ENCODE results near the gene PLPP7.
"Not testable (repeated sequence)": the region's sequence is repeated elsewhere in the genome, so short reads cannot be mapped to it uniquely, and the experiment has no call there.

PLPP7 gene

DNA sequence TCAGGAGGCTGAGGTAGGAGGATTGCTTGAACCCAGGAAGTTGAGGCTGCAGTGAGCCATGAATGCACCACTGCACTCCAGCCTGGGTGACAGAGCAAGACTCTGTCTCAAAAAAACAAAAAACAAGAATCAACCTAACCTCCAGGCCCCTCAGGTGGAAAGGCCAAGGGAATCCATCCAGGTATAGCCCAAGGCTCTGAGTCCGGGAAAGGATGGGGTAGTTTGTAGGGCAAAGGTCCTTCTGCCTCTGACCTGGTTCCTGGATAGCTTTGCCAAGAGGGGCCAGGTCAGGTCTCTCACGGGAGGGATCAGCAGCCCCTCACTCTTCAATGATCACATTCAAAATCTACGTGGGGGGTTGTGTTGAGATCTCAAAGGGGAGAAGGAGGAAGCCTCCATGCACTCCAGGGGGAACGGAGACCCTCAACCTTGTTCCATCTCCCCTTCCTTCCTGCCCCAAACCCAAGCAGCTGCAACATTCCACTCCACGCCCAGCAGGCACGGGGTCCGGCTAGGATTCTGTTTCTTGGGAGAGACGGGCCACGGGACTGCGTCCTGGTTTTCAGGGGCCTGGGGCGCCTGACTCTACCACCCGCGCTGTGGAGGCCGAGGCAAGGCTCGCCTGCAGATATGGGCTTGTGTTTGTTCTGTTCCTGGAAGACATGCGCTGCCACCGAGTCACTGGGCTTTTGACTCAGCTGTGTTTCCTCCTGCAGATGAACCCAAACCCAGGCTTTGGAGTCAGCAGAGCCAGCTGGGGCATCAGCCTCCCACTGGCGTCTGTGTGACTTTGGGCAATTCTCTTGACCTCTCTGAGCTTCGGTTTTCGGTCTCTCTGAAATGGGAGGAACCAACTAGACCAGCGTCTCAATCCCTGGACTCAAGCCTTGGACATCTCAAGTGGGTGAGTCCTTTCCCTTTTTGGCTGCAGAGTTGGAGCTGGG, 35.5 kb downstream of the PLPP7 start:
- DNase-seq (ENCODE audit: insufficient read length, low spot score) (no peak), FAIRE-seq (no peak)

DNA sequence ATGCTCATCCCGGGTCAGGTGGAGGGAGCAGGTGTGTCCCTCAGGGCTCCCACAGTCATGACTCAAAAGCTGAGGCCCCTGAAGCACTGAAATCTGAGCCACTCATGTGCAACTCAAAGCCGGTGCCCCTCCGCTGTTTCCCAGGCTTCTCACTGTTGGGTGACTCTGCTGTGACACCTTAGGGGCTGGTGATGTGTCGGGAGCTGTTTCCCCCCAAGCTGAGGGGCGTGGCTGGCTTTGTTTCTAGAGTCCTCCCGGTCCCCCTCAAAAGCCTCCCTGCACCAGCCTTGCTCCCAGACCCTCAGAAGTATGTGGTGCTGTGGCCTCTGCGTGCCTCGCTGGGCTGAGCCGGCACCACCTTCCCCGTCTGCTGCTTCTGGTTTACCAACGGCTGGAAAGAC, 39.7 kb downstream of the PLPP7 start:
- FAIRE-seq, result no peak
- no peak for DNase-seq (ENCODE audit: insufficient read length, low spot score)

DNA sequence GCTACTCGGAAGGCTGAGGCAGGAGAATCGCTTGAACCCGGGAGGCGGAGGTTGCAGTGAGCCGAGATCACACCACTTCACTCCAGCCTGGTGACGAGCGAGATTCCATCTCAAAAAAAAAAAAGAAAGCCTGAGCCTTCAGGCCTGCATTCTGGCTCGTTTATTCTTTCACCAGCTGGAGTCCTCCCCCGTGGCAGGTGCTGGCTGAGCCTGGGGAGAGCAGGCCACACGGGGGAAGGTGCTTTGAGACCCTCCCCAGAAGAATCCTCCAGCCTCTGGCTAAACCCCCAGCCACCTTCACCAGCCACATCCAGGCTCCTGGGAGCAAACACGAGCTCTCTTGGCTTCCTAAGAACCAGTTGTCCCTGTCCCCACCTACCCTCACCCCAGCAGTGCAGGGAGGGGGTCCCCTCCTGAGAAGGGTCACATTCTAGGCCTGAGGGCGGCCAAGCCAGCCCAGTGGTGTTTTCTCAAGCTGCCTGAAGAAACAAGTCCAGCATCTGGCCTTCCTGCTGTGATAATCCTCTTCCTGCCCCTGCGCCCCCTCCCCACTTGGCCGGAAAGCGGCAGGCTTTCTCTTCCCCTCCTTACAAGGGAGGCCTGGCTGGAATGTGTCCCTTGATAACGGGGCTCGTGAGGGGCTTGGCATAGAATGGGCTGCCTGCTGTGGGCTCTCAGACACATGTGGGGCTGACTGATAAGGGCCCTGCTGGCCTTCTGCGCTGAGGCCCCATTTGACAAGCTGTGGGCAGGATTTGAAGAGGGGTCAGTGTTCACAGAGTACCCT, 41.5 kb downstream of the PLPP7 start:
- FAIRE-seq (no peak), DNase-seq (ENCODE audit: insufficient read length, low spot score) (no peak)

DNA sequence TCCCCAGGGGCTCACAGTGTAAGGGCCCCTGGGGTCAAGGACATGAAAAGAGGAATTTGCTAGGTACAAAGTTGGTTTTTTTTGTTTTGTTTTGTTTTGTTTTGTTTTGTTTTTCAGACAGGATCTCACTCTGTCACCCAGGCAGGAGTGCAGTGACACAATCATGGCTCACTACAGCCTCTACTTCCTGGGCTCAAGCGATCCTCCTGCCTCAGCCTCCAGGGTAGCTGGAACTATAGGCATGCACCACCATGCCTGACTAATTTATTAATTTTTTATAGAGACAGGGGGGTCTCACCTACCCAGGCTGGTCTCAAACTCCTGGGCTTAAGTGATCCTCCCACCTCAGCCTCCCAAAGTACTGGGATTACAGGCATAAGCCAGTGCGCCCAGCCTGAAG, 42.5 kb downstream of the PLPP7 start:
- not testable (repeated sequence) for DNase-seq (ENCODE audit: insufficient read length, low spot score); FAIRE-seq

DNA sequence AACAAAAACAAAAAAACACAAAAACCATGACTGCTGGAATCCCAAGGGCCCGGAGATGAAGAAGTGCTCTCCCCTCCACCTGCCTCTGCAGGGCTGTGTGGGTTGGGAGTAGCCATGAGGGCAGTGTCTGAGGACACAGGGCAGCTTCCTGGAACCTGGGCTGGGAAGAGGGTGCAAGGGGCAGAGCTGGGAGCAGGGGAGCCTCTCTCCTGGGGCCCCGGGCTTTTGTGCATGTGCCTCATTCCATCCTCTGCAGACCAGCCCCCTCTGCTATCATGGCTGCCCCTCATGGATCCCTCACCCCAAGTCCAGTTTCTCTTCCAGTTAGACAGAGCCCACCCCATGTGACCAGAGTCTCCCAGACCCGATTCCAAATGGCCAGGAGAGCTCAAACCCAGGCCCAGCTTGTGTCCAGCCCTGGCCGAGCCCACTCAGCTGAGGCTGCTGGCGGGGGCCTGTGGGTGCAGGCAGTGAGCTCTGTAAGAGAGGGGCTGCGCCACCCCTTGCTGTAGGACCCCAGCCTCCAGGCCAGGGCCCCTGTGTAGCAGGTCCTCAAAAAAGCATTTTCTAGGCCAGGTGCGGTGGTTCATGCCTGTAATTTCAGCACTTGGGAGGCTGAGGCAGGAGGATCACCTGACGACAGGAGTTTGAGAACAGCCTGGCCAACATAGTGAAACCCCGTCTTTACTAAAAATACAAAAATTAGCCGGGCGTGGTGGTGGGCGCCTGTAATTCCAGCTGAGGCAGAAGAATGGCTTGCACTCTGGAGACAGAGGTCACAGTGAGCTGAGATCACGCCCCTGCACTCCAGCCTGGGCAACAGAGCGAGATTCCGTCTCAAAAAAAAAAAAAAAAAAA, 44.5 kb downstream of the PLPP7 start:
- no peak for FAIRE-seq
- no peak for DNase-seq (ENCODE audit: insufficient read length, low spot score)

DNA sequence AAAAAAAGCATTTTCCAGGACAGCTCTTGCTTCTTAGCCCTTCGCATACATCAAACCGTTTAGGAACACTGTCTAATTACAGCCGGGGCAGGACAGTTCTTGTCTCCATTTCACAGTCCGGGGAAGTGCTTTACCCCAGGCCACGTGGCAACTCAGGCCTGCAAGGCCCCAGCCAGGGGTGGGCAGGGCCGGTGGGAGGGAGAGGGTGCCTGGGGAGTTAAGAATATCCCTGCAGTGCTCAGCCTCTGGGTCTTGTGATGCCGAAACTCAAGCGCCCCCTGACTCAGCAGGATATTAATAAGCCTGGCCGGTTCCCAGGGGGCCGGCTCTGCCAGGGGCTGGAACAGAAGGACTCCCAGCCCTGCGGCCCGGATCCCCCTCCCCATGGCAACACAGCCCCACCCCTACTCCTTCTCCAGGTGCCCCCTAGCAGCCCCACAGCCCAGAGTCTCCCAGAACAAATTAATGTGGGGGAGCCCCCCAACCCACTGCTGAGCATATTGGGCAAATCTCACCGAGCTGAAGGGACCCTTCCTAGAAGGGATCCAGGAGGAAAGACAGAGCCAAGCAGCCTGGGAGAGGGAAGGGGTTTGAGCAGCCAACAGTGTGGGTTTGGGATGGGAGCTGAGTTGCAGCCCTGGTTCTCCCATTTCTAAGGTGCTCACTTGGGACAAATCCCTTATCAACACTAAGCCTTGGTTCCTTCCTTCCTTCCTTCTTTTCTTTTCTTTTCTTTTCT, 45.3 kb downstream of the PLPP7 start:
- no peak for FAIRE-seq
- no peak for DNase-seq (ENCODE audit: insufficient read length, low spot score)

DNA sequence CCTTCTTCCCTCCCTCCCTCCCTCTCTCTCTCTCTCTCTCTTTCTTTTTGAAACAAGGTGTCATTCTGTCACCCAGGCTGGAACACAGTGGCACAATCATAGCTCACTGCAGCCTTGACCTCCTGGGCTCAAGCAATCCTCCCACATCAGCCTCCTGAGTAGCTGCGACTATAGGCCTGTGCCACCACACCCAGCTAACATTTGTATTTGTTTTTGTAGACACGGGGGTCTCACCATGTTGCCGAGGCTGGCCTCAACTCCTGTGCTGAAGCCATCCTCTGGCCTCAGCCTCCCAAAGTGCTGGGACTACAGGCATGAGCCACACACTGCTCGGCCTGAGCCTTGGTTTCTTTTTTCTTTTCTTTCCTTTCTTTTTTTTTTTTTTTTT, 45.8 kb downstream of the PLPP7 start:
- FAIRE-seq (no peak), DNase-seq (ENCODE audit: insufficient read length, low spot score) (no peak)

DNA sequence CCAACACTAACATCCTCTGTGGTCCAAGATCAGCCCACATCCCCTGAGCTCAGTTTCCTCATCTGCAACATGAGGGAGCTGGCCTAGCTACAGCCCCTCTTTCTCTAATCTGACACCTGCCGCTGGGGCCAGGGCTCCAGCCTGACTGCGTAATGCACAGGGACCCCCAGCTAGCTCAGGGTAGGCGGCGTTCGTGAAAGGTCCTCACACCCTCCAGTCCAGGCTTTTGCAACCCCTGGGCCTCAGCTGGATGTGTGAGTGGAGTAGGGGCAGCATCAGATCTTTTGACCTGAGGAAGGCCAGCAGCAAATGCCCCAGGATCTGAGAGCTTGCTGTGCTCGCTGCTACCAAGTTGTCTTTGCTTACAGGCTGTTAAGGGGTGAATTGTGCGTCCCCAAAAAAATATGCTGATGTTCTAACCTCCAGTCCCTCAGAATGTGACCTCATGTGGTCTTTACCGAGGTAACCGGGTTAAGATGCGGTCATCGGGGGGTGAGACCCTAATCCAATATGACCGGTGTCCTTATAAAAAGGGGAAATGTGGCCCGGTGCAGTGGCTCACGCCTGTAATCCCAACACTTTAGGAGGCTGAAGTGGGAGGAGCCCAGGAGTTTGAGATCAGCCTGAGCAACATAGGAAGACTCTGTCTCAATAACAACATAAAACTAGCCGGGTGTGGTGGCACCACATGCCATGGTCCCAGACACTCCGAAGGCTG, 47.8 kb downstream of the PLPP7 start:
- no peak for DNase-seq (ENCODE audit: insufficient read length, low spot score)
- FAIRE-seq, result no peak

DNA sequence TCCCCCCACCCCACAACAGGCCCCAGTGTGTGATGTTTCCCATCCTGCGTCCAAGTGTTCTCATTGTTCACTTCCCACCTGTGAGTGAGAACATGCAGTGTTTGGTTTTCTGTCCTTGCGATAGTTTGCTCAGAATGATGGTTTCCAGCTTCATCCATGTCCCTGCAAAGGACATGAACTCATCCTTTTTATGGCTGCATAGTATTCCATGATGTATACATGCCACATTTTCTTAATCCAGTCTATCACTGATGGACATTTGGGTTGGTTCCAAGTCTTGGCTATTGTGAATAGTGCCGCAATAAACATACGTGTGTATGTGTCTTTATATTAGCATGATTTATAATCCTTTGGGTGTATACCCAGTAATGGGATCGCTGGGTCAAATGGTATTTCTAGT, 49.7 kb downstream of the PLPP7 start:
- FAIRE-seq; DNase-seq (ENCODE audit: insufficient read length, low spot score): not testable (repeated sequence)

DNA sequence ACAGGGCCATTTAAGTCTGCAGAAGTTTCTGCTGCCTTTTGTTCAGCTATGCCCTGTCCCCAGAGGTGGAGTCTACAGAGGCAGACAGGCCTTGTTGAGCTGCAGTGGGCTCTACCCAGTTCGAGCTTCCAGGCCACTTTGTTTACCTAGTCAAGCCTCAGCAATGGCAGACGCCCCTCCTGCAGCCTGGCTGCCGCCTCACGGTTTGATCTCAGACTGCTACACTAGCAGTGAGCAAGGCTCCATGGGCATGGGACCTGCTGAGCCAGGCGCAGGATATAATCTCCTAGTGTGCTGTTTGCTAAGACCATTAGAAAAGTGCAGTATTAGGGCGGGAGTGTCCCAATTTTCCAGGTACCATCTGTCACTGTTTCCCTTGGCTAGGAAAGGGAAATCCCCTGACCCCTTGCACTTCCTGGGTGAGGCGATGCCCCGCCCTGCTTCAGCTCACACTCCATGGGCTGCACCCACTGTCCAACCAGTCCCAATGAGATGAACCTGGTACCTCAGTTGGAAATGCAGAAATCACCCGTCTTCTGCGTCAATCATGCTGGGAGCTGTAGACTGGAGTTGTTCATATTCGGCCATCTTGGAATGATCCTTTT, 55.5 kb downstream of the PLPP7 start:
- DNase-seq (ENCODE audit: insufficient read length, low spot score); FAIRE-seq: not testable (repeated sequence)

DNA sequence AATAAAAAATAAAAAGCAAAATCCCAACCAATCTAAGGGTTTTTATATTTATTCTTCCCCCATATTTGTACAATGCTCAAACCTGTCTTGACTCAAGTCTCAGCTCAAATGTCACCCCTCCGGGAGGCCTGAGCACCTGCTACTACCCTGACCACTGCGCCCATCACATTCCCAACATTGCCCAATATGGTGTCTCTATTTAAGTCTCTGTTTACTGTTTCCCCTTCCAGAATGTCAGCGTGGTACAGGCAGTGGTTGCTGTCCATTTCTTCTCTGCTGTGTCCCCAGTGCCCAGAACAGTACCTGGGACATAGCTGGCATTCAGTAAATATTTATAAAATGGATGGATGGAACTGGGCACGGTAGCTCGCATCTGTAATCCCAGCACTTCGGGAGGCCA, 57.0 kb downstream of the PLPP7 start:
- no peak for DNase-seq (ENCODE audit: insufficient read length, low spot score)
- FAIRE-seq, result no peak

DNA sequence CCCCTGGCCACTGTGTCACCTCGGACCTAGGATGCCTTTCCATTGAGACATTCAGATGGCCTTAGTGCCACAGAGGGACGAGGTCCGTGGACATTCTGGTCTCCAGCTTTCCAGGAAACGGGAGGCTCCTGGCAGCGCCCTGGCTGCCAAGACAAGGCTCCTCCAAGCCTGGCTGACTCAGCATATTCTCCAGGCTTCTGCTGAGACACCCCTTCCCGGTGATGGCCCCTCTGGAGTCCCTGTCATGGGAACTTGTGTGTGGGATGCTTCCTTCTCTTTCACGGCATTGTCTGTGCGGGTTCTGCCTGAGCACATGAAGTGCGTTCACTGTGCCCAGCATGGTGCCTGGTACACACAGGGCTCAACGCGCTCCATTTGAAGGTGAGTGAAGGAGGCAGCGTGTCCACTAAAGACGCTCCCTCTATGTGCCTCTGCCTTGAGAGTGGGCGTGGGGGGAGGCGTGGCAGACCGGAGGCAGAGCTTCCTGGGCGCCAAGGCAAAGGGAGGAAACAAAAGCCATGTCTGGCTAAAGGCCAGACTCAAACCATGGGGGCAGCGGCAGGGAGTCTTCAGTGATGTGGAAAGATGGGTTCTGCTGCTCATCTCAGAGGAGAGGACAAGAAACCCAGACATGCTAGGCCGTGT, 58.0 kb downstream of the PLPP7 start:
- FAIRE-seq (no peak), DNase-seq (ENCODE audit: insufficient read length, low spot score) (no peak)

DNA sequence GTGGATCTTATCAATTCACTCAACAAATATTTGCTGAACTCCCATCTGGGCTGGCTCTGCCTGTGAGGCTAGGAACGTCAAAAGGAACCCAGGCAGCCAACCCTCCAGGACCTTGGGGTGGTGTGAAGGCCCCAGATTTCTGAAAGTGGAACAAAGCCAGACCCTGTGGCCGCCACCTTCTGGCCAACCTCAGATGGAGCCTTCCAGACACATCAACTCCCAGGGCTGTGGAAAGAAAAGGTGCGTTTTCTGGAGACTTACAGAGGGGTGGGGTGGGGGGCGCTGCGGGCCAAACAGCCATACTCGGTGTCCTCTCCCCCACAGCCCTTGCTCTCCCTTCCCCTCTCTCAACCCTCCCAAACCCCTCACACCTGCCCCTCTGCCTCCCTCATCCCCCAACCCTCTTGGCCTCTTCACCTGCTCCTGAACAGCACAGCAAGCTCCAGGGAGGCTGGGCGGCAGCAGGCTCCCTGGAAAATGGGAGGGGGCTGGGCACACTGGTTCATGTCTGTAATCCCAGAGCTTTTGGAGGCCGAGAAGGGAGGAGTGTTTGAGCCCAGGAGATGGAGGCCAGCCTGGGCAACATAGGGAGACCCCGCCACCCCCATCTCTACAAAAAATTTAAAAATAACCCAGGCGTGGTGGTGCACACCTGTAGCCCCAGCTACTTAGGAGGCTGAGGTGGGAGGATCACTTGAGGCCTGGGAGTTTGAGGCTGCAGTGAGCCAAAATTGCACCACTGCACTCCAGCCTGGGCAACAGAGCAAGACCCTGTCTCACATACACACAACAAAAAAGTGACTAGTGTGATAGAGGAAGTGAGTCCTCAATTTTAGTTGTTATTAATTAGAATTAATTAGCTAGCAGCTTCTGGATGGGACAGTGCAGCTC, 59.4 kb downstream of the PLPP7 start:
- FAIRE-seq, result no peak
- DNase-seq (ENCODE audit: insufficient read length, low spot score), result no peak

DNA sequence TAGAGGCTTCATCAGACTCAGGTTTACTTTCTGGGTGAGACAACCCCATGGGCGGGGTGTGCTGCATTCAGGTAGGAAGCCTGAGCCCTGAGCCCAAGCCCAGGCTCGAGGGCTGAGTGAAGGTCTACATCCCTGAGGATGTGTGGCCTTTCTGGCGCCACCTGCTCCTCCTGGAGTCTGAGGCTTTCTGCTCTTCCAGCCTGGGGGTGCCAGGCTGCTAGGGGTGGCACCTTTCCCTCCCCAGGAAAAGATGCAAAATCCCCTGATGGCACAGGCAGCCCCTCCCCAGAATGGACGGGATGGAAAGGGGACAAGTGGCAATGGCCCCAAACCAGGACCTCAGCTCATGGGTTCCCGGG, 60.0 kb downstream of the PLPP7 start:
- no peak for FAIRE-seq
- DNase-seq (ENCODE audit: insufficient read length, low spot score), result no peak

DNA sequence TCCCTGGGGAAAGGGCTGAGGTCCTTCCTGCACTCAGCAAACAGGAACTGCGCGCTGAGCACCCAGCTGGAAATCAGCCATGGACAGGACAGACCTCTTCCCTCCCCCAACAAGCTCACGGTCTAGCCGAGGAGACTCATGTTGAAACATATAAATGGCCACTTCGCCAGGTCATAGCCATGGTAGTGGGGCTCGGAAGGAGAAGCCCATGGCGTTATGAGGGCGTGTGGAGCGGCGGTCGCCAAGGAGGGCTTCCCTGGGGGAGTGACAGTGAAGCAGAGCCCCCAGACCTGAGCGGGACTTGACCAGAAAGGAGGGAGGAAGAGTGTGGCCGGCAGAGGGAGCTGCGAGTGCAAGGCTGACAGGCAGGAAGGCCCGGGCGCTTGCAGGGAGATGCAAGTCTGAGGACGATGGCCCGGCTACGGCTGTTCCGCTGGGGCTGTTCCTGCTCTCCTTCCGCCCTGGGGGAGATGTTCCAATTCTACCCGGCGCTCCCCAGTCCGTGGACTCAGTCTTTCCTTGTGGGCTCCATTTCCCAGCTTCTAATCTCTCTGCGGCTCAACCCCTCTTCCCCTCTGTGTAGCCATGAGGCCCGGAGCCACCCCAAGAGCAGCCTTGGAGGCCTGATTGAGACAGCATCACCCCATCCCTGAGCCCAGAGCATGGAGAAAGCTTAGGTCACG, 60.5 kb downstream of the PLPP7 start:
- FAIRE-seq (peak; percentile 91), DNase-seq (ENCODE audit: insufficient read length, low spot score) (peak; percentile 79)

DNA sequence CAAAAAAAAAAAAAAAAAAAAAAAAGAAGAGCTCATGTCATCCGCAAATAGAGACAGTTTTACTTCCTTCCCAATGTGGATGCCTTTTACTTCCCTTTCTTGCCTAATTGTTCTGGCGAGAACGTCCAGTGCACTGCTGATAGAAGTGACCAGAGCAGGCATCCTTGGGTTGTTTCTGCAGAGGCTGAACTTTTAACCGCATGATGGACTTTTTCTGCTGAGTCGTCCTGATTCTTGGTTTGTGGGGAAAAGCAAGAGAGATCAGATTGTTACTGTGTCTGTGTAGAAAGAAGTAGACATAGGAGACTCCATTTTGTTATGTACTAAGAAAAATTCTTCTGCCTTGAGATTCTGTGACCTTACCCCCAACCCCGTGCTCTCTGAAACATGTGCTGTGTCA, 67.0 kb downstream of the PLPP7 start:
- not testable (repeated sequence) for FAIRE-seq

DNA sequence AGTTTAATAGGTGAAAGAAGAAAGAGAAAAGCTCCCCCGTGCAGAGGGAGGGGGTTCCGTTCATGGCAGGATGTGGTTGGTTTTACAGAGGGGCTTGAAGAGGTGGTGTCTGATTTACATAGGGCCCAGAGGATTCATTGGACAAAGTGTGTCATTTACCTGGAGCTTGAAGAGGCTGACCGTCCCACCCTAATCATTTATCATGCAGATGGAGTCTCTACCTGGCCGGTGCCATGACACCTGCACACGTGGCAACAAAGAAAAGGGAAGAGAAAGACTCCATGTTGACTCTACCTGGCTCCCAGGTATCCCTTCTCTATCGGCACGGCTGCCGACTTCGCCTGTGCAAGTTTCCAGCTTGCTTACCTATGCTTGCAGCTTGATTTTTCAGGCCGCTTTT, 69.0 kb downstream of the PLPP7 start:
- FAIRE-seq (no peak), DNase-seq (ENCODE audit: insufficient read length, low spot score) (no peak)

More for the DNA sequence above, 67.0 kb downstream of the PLPP7 start:
- not testable (repeated sequence) for DNase-seq (ENCODE audit: insufficient read length, low spot score)
